ENCODE data around the gene TBC1D8.

TBC1D8 gene

DNA sequence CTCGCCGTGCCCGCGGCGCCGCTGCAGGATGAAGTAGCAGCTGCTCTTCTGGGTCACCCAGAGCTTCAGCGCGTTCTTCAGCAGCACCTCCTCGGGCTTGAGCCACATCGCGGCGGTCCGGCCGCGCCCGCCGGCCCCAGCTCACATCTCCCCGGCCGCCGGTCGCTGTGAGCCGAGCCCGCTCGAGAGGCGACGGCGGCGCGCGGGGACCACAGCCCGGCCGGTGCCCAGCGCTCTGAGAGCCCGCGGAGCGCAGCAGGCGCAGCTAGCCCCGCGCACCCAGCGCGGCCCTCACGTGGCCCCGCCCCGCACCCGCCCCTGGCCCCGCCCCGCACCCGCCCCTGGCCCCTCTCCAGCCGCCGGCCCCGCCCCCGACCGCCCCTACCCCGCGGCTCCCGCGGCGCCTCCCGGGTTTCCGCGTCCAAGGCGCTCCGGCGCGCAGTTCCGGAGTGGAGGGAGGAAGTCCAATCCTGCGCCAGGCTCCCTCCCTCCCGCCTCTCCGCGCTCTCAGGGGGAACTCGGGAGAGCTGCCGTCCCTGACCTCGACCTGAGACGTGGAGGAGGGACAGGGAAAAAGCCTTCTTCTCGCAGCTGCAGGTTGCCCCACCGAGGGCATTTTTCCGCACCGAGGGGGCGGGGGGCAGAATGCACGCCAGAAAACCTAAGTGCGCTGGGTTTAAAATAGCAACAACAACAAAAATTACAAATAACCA lies at the start of gene TBC1D8:
TSS of gene TBC1D8 (minus strand) at position 237 of the 713 bp plus-strand sequence. CDS start at position 108, 129 bp downstream.
- Histone ChIP-seq H3K4me3 (ENCODE audit: low read depth, low read length) (peak within 1 kb of the TSS; percentile 68), H3K27ac (no peak within 1 kb of the TSS), H3K27me3 (replicated peaks) (no peaks in the 10 kb centered on the region), H3K36me3 (replicated peaks) (no peaks in the 10 kb centered on the region)
- TF ChIP-seq, protein P1, sequence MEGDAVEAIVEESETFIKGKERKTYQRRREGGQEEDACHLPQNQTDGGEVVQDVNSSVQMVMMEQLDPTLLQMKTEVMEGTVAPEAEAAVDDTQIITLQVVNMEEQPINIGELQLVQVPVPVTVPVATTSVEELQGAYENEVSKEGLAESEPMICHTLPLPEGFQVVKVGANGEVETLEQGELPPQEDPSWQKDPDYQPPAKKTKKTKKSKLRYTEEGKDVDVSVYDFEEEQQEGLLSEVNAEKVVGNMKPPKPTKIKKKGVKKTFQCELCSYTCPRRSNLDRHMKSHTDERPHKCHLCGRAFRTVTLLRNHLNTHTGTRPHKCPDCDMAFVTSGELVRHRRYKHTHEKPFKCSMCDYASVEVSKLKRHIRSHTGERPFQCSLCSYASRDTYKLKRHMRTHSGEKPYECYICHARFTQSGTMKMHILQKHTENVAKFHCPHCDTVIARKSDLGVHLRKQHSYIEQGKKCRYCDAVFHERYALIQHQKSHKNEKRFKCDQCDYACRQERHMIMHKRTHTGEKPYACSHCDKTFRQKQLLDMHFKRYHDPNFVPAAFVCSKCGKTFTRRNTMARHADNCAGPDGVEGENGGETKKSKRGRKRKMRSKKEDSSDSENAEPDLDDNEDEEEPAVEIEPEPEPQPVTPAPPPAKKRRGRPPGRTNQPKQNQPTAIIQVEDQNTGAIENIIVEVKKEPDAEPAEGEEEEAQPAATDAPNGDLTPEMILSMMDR (IDR thresholded peaks at IDR 0.05; ENCODE audit: low read depth, low read length, missing control alignments) = peak; percentile 2
- DNase-seq = peak; percentile 51
- in situ Hi-C loops (cut with HindIII; ENCODE audit: low pct_ligation_motif_present, low sequenced_read_pairs) = no loop called here

GRCh38 chr2:101200676-101201075 lies 49.5 kb upstream of the TBC1D8 start:
- in situ Hi-C loops (cut with HindIII; ENCODE audit: low pct_ligation_motif_present, low sequenced_read_pairs) = loop anchor here (25.0 kb wide), 1 partner anchor 163 kb away; no protein-coding TSS in a partner anchor
- H3K27me3 ChIP-seq (replicated peaks) = no peaks in the 10 kb centered on the region
- TF ChIP-seq, protein P1 (IDR thresholded peaks at IDR 0.05; ENCODE audit: low read depth, low read length, missing control alignments) = no peak
- DNase-seq = no peak
- no peak overlapping the region for H3K27ac ChIP-seq
- H3K36me3 ChIP-seq (replicated peaks) = no peaks in the 10 kb centered on the region
- H3K4me3 ChIP-seq (ENCODE audit: low read depth, low read length) = no peak overlapping the region

DNA sequence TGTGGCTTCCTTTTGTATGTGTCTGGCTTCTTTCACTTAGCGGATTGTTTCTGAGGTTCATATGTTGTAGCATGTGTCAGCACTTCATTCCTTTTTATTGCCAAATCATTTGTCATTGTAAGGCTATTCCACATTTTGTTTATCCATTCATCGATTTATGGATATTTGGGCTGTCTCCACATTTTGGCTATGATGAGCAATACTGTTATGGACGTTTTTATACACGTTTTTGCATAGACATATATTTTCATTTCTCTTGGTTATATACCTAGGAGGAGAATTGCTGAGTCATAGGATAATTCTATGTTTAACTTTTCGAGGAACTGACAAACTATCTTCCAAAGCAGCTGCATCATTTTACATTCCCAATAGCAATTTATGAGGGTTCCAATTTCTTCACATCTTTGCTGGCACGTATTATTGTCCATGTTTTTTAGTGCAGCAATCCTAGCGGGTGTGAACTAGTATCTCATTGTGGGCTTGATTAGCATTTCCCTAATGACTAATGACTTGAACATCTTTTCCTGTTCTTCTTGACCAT lies 48.1 kb upstream of the TBC1D8 start:
- Histone ChIP-seq H3K27ac (no peak overlapping the region), H3K36me3 (replicated peaks) (no peaks in the 10 kb centered on the region), H3K4me3 (ENCODE audit: low read depth, low read length) (no peak overlapping the region), H3K27me3 (replicated peaks) (no peaks in the 10 kb centered on the region)
- DNase-seq = no peak
- in situ Hi-C loops (cut with HindIII; ENCODE audit: low pct_ligation_motif_present, low sequenced_read_pairs) = no loop called here
- TF ChIP-seq, protein P1 (IDR thresholded peaks at IDR 0.05; ENCODE audit: low read depth, low read length, missing control alignments) = no peak

GRCh38 chr2:101197814-101198213 lies 46.6 kb upstream of the TBC1D8 start:
- no peak for DNase-seq
- in situ Hi-C loops (cut with HindIII; ENCODE audit: low pct_ligation_motif_present, low sequenced_read_pairs) = no loop called here
- no peaks in the 10 kb centered on the region for H3K27me3 ChIP-seq (replicated peaks)
- TF ChIP-seq, protein P1 (IDR thresholded peaks at IDR 0.05; ENCODE audit: low read depth, low read length, missing control alignments) = no peak
- H3K27ac ChIP-seq = no peak overlapping the region
- H3K36me3 ChIP-seq (replicated peaks) = no peaks in the 10 kb centered on the region
- H3K4me3 ChIP-seq (ENCODE audit: low read depth, low read length) = no peak overlapping the region

DNA sequence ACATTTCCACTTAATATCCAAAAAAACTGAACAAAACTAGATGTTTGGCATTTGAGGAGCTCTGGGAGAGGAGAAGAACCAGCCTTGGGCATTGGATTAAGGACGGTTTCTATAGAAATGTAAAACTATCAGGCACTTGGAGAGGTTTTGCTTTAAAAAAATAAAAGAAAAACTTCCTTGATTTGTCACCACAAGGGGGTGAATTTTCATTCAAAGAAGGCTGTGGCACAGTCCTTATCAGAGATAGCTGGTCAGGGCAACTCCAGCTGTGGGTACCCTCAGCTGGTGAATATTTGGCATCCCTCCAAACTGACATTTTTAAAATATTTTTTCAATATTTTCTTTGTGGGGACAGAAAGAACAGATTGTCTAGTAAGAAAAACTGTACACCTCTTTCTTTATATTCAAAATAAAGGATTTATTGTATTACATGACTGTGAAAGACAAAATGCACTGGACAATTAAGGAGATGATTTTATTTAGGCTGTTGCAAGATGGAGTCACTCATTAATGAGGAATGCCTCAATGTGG lies 46.1 kb upstream of the TBC1D8 start:
- Histone ChIP-seq H3K27ac (no peak overlapping the region), H3K4me3 (ENCODE audit: low read depth, low read length) (no peak overlapping the region), H3K36me3 (replicated peaks) (no peaks in the 10 kb centered on the region), H3K27me3 (replicated peaks) (no peaks in the 10 kb centered on the region)
- TF ChIP-seq, protein P1 (IDR thresholded peaks at IDR 0.05; ENCODE audit: low read depth, low read length, missing control alignments) = peak; percentile 32
- no peak for DNase-seq
- in situ Hi-C loops (cut with HindIII; ENCODE audit: low pct_ligation_motif_present, low sequenced_read_pairs) = no loop called here
